ENCODE data around the gene ZNF664.
"Not testable (repeated sequence)": the region's sequence is repeated elsewhere in the genome, so short reads cannot be mapped to it uniquely, and the experiment has no call there.

ZNF664 gene

DNA sequence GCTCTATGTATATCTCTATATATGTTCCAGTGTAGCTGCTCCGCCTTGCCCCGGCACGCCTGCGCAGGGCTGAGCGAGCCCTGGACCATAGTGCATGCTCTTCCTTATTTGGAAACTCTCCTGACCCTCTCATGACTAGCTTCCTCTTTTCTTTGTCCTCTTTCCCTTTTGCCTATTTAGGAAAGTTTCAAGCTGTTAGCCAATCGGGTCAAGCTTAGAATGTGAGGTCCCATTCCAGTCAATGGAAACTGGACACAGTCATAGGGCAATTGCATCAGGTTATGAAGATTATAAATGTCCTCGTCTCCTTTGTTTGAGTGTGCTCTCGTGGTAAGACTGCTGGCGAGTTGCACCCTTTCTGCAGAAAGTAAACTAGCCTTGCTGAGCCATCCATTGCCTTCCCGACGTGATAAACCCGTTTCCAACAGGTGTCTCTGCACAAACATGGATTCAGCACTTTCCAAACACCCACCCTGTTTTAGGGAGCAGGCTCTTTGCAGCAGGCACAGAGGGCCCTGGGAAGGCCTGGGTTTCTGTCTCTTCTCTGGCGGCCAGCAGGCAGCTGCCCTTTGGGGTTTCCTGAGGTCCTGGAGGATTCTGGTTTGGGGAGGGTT, 31.3 kb upstream of the ZNF664 start:
- no peak for DNase-seq

DNA sequence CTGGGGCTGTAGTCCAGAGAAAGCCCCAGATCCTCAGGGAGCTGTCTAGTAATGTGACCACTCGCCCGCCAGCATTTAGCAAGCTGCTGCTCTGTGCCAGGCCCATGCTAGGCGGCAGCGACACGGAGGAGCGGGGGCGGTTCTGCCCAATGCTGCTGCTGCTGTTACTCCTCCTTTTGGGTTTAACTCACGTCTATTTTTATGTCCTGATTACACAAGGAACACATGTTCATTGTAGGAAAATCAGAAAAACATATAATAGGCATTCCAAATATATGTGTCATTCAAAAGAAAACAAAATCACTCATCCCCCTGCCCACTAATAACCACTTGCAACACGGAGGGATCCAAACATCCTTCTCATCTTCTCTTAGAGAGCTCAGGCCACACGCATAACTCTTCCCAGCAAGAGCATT, 30.8 kb upstream of the ZNF664 start:
- DNase-seq, result no peak

DNA sequence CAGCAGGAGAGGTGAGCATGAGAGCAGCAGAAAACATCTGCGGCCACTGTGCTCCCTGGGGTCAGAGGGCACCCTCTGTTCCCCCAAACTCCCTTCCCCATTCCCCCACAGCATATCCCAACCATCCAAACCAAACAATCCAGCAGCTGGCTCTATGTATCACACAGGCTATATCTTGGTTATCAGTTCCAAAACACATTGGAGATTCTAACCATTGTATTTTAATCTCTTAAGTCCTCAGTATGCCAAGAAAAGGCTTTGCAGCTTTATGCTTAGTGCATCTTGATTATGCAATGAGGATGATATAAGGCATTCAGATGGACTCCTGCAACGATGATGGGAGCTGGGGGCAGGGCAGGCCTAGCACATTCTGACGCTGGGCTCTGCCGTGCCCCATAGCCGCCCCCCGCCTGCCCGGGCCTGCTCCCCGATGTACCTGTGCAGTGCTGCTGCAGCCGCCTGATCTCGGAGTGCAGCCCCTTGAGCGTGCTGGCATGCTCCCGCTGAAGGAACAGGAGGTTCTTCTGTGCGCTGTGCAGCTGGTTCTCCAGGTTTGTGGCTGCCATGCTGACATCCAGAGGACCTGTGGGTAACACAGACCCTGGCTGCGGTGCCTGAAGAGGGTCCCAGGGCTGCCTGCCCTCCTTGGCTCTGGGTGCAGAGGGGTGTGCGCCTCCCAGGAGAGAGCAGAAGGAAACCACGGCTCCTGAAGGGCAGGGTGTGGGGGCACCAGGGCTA, 29.9 kb upstream of the ZNF664 start:
- no peak for DNase-seq

DNA sequence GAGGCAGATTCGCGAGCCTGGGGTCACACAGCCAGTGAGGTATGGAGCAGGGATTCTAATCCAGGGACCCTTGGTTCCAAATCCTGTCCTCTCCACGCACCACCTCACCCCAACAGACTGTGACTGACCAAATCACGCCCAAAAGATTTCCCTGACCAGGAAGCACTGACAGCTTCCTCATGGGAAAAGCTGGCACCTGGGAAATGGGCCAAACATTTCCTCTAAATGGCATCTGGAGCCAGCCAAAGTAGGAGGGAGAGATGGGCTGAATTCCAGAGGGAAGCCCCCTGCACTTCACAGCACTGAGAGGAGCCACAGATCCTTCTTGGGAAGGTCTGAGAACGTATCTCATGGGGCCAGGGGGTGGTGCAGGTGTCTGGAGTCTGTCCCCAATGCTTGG, 29.2 kb upstream of the ZNF664 start:
- DNase-seq, result no peak

DNA sequence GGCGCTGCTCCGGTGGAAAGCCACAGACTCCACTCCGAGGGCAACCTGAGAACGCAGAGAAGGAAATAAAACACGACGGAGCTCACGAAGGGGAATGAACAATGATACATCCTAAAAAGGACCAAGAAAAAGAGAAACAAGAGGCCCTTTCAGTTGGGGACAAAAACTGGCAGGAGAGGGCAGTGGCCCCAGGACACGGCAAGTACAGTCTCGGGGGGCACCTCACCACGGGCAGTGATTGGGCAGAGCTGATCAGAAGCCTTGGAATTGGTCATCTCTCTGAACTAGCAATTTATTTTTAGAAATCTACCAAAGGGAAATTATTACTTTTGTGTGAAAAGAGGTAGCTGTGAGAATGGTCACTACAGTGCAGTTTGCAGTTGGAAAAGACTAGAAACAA, 28.3 kb upstream of the ZNF664 start:
- DNase-seq, result no peak

DNA sequence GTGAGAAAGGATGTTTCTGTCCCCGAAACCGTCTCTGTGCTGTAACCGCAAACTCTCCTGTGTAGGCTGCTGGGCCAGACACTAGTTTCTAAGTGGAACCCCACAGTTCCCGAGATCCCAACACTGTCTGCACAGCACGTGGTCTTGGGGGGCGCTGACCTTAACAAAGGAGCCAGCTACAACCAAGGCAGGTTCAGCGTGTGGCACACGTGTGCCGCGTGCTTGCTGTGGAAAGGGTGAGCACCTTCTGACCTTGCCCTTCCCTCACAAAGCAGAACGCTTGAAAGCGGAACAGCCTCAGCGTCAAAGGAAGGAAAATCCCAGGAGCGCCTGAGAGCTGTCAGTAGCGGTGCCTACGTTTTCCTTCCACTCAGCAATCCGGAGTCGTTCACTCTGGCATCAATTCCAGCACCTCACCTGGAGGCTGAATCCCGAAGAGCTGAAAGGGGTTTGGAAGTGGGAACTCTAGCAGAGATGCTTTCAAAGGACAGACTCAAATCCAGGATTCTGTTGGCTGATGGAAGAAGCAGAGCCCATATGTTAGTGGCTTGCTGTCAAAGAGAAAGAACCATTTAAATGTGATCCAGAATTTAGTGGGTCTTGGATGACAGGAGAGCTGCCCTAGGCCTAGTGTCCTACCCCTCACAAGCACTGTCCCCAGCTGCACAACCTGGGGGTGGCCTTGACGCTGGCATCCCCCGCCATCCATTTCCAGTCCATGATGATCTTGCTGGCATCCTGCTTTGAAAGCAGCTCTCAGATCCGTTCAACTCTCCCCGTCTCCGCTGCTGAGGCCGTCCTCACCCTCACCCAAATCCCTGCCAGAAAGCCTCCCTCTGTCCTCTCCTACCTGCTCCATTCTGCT, 27.5 kb upstream of the ZNF664 start:
- no peak for DNase-seq

DNA sequence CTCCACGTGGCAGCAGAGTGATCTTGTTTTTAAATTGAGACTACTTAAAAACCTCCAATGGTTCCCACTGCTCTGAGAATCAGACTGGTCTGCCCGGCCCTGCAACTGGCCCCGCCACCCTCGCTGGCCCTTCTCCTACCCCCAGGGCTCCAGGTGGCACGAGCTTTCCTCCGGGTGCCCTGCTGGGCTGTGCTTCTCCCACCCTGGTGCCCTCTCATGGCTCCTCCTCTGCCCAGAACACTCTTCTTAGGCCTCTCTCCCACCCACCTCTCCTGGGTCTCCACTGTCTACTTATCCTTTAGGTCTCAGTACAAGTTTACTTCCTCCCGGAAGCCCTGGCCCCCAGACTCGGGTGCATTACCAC, 26.9 kb upstream of the ZNF664 start:
- DNase-seq, result no peak

DNA sequence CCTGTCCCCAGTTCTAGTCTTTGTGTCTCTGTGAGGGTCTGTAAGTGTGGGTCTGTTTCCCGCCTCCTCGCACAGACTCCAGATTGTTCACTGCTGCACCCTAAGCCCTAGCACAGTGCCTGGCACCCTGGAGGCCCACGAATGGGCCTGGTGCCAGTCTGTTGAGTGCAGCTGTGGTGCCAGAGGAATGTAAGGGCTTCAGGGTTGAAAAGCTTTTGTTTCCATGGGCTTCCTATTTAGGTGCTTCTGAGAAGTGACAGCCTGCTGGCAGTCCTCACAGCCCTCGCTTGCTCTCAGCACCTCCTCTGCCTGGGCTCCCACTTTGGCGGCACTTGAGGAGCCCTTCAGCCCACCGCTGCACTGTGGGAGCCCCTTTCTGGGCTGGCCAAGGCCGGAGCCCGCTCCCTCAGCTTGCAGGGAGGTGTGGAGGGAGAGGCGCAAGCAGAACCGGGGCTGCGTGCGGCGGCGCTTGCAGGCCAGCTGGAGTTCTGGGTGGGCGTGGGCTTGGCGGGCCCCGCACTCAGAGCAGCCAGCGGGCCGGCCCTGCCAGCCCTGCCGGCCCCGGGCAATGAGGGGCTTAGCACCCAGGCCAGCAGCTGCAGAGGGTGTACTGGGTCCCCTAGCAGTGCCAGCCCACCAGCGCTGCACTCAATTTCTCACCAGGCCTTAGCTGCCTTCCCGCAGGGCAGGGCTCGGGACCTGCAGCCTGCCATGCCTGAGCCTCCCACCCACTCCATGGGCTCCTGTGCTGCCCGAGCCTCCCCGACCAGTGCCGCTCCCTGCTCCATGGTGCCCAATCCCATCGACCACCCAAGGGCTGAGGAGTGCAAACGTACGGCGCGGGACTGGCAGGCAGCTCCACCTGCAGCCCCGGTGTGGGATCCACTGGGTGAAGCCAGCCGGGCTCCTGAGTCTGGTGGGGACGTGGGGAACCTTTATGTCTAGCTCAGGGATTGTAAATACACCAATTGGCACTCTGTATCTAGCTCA, 26.2 kb upstream of the ZNF664 start:
- not testable (repeated sequence) for DNase-seq

DNA sequence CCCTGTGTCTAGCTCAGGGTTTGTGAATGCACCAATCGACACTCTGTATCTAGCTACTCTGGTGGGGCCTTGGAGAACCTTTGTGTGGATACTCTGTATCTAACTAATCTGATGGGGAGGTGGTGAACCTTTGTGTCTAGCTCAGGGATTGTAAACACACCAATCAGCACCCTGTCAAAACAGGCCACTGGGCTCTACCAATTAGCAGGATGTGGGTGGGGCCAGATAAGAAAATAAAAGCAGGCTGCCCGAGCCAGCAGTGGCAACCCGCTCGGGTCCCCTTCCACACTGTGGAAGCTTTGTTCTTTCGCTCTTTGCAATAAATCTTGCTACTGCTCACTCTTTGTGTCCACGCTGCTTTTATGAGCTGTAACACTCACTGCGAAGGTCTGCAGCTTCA, 25.5 kb upstream of the ZNF664 start:
- DNase-seq, result not testable (repeated sequence)

DNA sequence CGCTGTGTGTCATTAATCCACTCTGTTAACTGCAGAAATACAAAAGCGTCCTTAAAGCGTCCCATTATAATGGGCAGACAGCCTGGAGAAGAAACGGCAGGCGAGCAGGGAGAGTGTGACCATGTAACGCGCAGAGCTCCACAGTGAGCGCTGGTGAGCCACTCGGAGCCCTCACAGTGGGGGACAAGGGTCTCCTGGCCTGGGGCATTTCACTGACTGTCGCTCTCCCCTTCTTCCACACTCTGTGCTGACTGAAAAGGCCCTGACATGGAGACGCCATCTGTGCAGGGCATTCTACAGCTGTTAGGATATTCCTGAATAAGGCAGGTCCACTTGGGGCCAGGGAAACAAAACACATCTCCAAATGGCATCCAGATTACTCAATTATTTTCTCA, 24.6 kb upstream of the ZNF664 start:
- peak; percentile 81 for DNase-seq

DNA sequence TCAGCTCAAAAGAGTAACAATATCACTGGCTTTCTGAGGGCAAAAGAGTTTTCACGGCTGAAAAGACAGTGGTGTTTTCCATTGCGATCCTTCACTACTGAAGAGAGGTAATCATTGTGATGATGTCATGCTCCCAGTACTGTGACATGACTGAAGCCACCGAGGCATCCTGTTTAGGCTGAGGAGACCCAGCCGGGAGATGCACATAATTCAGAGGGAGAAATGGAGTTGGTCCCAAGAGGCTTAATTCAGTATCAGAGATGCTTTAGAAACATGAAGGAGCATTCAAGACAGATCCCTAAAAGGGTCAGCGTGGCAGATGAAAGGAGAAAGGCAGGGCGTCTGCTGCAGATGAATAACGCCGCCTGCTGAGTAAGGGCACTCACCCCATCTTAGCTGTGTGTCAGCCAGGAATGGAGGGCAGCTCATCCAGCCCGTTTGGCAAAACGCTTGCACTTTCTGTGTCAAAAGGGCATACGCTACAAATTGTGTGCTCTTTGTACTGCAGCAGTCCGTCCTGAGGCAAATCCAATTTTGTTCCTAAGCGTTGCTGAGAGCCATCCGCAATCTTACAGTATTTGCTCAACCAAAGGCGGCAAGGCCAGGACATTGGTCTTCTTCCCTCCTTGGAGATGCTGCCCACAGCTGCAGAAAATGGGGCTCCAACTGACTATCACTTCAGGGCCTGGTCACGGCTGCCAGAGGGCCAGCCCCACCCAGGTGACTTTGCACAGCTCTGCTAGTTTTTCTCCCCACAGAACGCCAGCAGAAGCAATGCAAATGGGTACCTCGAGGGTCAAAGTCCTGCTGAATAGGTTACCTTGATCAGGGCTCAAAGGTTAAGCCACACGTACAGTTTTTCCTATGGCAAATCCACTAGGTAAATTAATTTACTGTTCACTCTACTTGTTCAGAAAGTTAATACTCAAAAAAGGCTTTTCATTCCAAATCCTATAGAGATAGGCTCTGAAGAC, 23.9 kb upstream of the ZNF664 start:
- DNase-seq, result no peak

DNA sequence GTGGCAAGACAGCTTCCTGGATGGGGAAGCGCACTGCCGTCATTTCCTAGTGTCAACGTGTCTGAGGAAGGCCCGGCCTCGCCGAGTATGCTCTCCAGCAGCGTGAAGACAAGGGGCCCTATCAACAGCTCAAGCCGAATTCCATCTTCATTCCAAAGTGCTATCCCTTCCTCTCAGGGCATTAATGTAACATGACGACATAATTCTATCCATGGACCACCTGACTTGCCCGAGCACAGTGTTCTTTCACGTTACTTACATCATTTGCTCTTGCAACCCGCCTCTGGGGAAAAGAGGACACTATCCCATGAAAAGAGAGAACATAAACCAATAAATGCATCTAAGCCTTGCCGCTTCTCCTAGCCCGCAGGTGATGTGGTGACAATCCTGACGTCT, 23.2 kb upstream of the ZNF664 start:
- DNase-seq, result no peak

DNA sequence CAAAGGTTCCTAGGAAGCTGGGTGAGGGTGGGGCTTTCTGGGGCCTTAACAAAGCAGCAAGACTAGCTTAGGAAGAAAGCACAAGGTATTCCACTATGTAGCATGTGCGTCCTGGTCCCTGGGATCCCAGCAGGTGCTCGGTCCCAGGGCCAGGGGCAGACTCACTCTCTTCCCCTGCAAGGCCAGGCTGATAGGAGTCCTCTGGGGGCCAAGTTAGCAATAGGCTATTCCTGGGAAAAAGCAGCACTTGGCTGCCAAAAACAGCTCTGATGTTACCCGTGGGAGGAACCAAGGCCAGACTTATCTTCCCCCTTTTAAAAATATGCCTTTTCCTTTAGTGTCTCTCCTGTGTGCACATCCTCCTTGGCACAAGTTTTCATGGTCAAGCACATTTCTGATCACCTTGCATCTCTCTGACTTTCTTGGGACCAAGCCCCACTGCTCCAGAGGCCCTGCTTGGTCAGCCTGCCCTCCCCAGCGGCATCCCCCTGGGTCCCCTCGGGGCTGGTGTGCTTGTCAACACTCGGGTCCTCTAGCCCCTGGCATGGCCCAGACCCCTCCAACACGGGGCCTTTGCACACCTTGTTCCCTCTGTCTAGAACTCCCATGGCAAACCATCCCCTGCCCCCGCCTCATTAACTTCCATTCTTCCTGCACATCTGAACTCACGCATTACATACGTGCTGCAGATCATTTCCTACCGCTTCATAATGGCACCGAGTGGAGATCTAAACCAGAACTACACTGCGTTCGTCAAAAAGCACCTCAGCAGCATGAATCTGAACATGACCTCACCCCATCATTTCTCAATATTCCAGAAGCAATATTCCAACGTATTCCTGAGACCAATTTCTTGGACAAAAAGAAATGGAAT, 22.3 kb upstream of the ZNF664 start:
- DNase-seq, result no peak

DNA sequence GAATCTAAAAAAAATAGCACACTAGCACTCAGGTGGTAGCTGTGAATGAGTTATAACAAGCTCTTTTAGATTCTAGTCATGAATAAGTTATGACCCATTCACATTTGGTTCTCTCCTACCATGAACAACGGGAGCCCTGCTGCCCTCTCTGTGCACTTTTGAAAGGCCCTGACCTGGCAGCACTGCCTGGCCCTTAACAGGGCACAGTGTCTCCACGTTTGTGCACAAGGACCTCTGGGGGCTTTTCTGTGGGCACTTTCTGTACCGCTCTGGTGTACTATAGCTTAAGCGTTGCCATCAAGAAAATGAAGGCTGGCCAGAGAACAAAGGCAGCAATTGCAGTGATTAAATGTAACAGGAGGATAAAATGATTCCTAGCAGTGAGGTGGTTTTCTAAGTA, 21.5 kb upstream of the ZNF664 start:
- no peak for DNase-seq

DNA sequence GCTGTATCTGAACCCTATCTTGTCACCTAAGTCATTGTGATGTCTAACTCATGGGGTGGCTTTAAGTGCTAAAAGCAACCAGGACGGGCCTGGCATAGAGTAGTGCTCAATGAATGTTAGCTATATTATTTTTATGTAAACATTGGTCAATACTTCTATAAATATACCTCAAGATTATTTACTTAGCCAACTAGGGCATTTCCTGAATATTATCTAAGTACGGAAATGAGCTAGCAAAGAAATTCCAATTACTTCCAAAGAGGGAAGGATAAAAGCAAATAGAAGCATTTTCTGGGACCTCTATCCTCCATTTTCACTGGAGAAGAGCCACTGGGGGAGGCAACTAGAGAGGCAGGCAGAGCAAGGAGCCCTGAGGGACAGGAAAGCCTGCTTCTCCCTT, 21.0 kb upstream of the ZNF664 start:
- DNase-seq, result no peak

DNA sequence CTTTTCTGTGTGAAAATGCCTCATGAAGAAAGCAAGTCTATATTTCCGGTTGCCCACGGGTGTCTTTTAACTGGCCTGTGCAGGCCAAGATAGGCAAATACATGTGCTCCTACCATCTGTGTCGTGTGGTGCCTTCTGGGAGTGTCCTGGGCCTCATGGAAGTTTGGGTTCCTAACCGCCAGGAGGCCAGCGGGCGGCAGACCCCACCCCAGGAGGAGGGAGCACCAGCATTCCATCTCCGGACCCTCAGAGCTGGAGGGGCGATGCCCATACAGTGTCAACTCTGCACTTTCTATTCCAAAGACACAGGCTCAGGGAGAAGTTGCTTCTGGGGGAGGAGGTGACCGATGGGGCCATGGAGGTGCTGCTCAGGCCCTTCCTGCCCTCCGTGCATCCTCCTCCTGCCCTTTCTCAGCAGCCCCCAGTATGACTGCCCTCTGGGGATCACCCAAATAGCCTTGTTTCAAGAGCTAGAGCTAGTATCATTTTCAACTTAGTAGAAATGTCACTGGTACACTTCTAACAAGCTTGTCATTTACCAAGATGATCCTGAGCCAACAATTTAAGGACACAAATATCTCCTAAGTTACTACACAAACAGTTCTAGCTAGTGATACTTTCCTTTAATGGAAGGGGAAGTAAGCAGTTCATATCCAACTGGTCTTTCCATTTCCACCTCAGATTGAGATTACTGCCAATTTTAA, 18.2 kb upstream of the ZNF664 start:
- DNase-seq, result no peak

DNA sequence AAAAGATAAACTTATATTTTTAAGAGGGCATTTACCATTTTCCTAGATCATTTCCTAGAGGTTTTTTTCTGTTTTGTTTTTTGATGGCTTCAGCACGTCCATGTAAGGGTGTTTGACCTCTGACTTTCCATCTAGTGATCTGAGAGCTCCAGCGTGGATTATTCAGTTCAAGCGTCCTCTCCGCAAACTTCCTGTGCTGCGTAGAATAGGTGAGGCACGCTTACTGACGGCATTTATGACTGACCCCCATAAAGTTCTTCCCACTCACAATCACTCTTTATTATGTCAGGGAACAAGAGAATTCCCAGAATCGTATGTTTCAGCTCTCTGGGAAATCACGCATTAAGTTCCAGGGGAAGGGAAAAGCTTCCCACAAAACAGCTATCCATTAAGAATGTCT, 16.8 kb upstream of the ZNF664 start:
- no peak for DNase-seq

DNA sequence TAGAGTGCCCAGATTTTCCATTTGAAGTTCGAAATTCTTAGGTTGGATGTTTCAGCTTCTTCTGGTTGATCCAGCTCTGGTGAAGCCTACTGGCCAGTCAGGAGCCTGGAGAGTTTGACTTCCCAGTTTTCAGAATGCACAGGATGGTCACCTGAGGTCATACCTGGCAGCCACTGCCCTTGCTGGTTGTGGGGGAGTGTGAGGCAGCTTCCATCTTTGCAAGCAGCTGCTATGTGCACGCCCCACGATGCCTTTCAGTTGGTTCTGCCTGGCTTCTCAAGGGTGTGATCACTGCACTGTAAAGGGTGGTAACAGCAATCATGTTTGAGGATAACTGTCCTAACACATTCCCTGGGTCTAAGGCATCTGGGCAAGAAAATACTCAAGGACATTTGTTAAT, 15.8 kb upstream of the ZNF664 start:
- no peak for DNase-seq

DNA sequence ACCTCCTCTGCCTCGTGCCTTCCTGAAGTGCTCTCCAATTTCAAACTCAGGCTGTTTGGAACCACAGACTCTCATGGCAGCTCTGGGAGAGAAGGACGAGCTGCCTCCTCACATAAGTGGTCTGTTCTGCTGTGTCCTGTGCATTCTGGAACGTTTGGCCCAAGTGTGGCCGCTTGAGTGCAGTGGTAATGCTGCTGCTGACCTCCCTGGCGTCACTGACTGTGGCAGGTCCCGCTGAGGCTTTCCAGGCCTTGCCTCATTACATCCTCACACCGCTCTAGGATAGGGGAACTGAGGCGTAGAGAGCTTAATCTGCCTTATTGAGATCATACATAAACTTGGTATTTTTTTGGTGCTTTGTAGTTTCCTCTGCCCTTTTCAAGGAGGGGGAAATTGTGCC, 14.6 kb upstream of the ZNF664 start:
- DNase-seq, result no peak

DNA sequence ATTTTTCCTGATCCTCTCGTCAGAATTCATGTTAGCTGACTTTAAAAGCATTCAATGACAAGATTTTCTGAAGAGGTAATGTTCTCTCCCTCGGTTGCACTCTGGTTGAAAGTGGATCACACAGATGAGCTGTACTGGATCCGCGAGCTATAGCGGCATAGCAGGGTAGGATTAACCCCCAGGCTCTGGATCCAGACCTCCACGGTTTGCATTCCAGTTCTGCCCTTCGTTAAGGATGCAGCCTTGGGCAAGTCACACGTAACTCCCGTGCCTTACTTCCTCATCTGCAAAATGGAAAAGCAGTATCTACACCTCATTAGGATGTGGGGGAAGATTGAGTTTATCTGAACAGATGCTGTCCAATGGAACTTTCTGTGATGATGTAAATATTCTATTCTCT, 14.1 kb upstream of the ZNF664 start:
- DNase-seq, result no peak

Measured in NCI-H524 treated with DMSO at 0.1 percent for 48 hours (cell line).